HG03520 (cell line): Measurements from ENCODE around the gene USP31.

ENCODE experiments used
- ATAC-seq: cut with Tn5 transposase; IDR thresholded peaks from one replicate; pipeline ENCODE4 v1.9.1; 2021; ENCODE audit warnings: mild to moderate bottlenecking, moderate library complexity; ENCODE audit not compliant: unreplicated experiment

USP31 gene, protein sequence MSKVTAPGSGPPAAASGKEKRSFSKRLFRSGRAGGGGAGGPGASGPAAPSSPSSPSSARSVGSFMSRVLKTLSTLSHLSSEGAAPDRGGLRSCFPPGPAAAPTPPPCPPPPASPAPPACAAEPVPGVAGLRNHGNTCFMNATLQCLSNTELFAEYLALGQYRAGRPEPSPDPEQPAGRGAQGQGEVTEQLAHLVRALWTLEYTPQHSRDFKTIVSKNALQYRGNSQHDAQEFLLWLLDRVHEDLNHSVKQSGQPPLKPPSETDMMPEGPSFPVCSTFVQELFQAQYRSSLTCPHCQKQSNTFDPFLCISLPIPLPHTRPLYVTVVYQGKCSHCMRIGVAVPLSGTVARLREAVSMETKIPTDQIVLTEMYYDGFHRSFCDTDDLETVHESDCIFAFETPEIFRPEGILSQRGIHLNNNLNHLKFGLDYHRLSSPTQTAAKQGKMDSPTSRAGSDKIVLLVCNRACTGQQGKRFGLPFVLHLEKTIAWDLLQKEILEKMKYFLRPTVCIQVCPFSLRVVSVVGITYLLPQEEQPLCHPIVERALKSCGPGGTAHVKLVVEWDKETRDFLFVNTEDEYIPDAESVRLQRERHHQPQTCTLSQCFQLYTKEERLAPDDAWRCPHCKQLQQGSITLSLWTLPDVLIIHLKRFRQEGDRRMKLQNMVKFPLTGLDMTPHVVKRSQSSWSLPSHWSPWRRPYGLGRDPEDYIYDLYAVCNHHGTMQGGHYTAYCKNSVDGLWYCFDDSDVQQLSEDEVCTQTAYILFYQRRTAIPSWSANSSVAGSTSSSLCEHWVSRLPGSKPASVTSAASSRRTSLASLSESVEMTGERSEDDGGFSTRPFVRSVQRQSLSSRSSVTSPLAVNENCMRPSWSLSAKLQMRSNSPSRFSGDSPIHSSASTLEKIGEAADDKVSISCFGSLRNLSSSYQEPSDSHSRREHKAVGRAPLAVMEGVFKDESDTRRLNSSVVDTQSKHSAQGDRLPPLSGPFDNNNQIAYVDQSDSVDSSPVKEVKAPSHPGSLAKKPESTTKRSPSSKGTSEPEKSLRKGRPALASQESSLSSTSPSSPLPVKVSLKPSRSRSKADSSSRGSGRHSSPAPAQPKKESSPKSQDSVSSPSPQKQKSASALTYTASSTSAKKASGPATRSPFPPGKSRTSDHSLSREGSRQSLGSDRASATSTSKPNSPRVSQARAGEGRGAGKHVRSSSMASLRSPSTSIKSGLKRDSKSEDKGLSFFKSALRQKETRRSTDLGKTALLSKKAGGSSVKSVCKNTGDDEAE (N-terminal part only)

DNA sequence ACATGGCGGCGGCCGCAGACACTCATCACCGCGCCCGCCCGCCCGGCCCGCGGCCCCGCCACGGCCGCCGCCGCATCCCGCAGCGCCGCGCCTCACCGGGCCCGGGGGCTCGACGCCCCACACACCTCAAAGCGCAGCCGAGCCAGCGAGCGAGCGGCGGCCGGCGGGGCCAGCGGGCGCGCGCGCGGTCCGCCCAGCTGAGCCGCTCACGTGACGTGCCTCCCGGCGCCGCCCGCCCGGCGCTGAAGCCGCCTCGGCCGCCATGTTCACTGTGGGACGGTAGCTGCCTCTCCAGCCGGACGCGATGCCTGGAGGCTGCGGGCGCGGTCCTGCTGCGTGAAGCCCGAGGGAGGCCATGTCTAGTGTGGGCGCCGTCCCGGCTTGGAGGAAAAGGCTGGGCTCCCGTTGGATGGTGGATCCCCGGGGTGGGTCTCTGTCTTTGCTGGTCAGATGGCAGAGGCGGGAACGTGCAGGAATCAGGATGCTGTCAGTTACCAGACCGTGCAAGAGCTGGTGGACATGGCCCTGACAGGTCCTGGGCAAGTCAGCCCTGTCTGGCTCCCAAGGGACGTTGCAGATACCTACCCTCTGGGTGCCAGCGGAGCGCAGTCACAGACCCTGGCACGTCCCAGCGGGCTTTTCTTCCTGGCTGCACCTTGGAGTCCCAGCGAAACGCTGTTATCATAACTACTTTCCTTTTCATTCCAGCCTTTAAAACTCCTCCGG lies at the start of gene USP31:
TSS of gene USP31 (minus strand) at position 186 of the 726 bp plus-strand sequence. CDS start at position 4, 182 bp downstream.
- peak; percentile 85 for ATAC-seq

DNA sequence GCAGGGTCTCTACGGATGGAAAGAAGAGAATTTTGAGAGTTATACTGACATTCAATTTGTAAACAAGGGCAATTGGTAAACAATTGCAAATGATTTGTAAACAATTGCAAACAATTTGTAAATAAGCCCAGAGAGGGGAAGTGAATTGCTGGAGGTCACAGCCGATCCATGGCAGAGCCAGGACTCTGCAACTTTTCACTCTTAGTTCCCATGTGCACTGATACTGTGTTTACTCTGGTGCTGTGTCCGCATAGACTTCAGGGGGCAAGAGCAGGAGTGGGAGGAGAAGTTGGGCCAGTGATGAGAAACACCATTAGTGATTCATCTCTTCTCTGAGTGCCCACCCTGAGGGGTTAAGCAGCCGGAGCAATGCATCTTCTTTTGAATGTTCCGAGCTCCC lies 47.3 kb upstream of the USP31 start:
- no peak for ATAC-seq

DNA sequence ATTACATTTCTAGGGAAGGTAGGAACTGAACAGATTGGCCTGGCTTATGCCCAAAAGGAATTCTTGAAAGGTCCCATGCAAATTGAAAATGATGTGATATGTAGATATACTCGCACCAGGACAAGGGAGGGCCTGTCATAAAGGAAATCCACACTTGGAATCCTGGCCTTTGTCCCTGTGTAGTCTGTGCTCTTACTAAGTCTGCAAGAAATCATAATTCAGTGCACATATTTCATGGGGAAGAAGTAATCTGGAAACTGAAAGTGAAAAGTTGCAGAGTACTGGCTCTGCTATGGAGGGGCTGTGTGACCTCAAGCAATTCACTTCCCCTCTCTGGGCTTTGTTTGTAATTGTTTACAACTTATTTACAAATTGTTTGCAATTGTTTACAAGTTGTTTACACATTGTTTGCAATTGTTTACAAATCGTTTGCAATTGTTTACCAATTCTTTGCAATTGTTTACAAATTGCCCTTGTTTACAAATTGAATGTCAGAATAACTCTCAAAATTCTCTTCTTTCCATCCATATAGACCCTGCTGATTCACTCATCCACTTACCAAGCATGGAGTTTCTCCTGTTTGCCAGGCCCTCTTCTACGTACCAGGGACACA lies 46.2 kb upstream of the USP31 start:
- no peak for ATAC-seq

DNA sequence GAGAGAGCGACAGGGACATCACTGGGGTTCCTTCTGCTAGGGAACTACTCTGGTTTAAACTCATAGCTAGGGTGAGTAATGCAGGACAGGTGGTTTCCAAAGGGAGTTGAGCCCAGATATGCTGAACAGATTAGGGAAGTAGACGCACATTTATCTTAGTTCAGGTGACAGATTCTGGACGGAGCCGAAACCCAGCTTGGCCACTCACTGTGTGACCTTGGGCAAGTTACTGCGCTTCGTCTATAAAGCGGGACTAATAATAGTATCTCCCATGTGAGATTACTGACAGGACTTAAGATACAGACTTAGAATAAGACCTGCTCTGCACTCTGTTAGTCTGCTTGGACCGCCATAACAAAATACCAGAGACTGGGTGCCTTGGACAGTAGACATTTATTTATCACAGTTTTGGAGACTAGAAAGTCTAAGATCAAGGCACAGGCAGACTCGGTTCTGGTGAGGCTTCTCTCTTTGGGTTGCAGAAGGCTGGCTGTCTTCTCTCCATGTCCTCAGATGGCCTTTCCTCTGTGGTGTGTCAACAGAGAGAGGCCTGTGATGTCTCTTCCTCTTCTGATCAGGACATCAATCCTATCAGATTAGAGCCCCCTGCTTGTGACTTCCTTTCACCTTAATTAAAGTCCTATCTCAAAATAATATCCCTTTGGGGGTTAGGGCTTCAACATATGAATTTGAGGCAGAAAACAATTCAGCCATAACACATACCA lies 45.4 kb upstream of the USP31 start:
- ATAC-seq, result no peak

DNA sequence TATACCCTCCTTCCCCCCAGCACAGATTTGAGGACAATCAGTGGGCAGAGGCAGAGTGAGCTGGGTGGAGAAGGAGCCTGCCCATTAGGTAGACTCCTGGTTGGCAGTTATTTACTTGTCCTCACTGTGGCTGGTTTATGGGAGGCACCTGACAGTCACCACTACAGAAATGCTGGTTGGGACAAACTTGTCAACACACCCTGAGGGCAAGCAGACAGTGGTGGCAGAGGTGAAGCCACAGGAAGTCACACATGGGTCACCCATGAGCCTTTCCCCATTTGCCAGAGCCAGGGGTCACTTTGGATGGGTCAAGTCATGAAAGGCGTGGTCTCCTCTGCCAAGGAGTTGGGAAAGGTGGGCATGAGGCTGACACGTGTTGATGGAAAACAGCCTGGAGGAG lies 39.7 kb upstream of the USP31 start:
- ATAC-seq, result no peak

DNA sequence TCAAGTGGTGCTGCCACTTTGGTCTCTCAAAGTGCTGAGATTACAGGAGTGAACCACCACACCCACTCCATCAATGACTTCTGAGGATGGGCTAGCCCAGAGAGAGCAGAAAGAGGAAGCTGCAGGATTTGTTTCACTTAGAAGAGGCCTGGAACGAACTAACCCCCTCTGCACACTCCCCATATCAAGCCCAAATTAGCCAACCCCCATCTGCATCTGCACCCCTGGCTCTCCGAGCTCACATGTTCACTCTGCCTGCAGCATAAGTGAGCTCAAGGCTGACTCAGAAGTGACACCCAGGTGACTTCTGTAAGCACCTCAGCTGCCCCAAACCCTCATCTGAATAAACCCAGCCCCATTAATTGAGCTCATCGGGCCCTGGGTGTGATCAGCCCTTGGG lies 38.1 kb upstream of the USP31 start:
- ATAC-seq, result no peak

DNA sequence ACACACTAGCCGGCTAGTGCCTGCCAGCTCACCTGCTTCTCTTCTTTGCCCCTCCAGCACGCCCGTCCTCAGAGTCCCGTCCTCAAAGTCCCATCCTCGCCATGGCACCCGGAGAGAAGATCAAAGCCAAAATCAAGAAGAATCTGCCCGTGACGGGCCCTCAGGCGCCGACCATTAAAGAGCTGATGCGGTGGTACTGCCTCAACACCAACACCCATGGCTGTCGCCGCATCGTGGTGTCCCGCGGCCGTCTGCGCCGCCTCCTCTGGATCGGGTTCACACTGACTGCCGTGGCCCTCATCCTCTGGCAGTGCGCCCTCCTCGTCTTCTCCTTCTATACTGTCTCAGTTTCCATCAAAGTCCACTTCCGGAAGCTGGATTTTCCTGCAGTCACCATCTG lies 36.9 kb upstream of the USP31 start:
- ATAC-seq, result no peak

DNA sequence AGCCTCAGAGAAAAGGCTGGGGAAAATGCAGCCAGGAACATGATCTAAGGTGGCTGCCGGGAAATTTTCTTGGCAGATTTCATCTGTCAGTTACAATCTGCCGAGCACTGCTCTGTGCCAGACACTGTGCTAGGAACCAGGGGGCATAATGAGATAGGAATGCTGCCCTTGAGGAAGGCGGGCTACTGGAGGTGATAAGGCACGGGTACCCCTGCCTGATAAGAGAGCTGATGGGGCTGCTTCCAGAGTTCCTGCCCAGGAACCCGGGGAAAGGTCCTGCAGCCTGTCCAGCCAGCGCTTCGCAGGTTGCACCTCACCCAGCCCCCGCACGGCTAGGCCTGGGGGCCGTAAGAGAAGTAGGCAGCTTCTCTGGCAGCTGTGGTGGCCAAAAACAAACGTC lies 36.4 kb upstream of the USP31 start:
- no peak for ATAC-seq

DNA sequence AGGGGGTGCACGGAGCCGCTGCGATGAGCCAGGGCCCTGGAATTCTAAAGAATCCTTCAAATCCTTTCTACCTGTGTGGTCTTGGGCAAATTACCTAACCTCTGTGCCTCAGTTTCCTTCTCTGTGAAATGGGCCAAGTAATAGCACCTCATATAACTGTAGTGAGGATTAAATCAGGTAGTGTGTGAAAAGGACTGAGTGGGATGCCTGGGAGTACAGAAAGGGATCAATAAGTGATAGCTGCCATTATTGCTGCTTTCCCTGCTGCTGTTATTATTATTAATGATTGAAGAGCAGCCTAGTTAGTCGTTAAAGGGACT lies 34.3 kb upstream of the USP31 start:
- no peak for ATAC-seq

DNA sequence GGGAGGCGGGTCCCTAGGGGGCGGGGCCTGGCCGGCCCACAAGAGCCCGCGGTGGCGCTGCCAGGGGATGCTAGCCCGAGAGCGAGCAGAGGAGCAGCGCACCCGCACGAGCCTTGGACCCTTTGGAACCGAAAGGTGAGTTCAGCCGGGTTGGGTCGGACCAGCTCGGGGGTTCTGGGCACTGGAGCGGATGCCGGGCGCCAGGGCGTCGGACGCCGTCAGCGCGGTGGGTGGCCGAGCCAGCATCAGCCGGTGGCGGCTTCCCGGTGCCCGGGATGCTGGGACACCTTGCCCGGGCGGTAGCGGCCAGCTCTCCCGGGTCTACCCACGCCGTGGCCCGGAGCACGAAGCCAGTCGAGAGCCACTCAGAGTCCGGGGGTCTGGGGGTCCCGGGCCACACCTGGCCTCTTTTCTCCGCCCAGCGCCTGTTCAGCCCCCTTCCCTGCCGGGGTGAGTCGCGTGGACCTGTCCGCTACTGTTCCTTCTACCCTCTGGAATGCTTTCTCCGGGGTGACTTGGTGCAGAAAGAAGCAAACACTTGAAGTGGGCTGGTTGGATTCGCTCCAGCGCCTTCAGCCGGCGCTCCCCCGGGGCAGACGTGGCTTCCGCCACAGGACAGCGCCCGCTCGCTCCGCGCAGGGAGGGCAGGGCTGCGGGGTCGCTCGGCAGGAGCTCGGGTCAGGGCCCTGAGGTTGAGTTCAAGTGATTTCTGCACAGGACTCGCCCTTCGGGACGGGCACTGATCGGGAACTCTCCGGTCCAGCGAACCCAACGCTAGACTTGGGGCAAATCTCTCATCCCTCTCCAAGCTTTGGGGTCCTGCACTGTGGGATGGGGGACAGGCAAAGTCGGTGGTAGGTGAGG lies 33.7 kb upstream of the USP31 start, which contains the start of gene SCNN1G:
TSS of gene SCNN1G (plus strand) at position 67 of the 864 bp plus-strand sequence. CDS start 3,527 bp downstream, outside the sequence.
- ATAC-seq, result no peak

DNA sequence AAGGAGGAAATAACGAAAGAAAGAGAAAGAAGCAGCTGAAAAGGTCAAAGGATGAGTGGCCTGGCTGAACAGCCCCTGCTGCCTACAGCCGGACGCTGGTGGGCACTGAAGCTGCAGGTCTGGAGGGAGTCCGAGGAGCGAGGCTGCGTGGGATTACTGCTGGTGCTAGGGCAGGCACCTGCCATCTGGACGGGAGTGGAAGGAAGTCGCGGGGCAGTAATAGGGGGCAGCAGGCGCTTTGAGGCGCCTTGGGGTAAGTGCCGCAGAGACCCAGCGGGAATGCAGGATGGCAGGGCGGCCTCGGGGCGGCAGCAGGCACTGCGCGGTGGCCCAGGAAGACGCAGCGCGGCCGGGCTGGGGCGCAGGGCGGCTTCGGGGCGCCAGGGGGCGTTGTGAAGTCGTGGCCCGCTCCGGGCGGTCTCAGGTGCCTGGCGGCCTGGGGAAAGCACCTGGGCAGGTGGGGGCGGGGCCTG lies 33.0 kb upstream of the USP31 start:
- ATAC-seq, result peak; percentile 82

DNA sequence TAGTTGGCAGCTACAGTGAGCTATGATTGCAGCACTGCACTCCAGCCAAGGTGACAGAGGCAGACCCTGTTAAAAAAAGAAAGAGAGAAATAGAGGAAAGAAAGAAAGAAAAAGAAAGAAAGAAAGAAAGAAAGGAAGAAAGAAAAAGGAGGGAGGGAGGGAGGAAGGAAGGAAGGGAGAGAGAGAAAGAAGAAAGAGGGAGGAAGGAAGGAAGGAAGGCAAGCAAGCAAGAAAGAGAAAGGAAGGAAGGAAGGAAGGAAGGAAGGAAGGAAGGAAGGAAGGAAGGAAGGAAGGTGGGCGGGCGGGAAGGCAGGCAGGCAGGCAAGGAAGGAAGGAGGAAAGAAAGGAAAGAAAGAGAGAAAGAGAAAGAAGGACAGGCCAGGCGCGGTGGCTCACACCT lies 32.3 kb upstream of the USP31 start:
- no peak for ATAC-seq

DNA sequence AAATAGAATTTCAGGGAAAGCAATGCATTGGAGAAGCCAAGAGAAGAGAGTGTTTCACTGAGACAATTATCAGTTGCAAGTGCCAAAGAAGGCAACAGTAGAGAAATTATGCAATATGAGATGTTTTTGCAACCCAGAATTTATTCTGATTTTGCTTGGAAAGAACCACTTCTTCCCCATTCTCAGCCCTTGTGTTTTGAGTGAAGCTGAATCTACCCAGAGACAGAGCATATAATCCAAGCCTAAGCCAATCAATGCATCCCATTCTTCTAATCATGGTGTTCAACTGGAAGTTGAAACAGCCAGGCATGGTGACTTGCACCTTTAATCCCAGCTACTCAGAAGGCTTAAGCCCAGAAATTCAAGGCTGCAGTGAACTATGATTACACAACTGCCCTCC lies 26.4 kb upstream of the USP31 start:
- no peak for ATAC-seq

DNA sequence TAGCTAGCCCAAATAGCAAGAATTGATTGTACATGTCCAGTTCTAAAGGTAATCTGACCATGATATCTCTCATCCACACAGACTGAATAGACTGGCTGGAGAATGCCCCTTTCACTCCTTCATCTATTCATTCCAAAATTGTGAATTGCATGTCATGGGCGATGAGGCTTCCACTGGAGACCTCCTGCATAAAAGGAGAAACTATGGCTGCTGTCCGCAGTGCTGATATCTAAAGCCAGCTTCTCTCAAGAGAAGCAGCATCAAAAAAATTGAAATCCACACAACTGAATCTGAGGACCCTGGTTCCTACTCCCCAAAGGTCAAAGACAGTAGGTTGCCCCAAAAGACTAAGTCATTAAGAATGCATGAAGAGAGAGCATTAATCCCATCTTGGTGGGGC lies 25.4 kb upstream of the USP31 start:
- ATAC-seq, result no peak

DNA sequence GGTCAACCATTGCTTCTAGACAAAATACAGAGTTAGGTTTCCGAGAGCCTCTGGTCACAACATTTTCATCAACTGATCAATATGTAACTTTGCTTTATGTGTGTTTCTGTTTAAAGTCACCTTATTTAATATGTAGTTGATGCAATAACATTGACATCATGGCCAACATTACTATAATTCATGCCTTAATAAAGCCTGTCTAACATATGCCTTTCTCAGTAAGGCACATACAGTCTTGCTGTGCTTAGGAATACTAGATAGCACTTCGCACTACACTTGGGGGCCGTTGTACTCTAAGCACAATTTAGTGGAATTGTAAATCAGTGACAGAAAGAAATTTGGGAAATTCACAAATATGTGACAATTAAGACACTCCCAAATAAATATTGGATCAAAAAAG lies 23.7 kb upstream of the USP31 start:
- no peak for ATAC-seq

DNA sequence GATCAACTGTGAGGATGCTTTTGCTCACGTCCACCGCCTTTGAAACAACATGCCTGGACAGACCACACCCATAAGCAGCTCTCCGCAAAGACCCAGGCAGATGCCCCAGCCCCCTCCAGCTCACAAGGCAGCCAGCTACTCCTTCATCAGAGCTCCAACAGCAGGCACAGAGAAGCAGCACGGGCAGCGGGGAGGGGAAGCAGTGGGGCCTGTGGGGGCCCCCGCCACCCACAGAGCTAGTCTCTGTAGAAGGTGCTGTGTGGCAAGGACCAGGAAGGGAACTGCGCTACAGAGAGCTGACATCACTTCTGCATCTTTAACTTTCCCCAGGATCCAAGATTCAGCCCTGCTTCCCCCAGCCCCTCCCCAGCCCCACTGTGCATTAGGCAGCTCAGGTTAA lies 23.3 kb upstream of the USP31 start:
- no peak for ATAC-seq

DNA sequence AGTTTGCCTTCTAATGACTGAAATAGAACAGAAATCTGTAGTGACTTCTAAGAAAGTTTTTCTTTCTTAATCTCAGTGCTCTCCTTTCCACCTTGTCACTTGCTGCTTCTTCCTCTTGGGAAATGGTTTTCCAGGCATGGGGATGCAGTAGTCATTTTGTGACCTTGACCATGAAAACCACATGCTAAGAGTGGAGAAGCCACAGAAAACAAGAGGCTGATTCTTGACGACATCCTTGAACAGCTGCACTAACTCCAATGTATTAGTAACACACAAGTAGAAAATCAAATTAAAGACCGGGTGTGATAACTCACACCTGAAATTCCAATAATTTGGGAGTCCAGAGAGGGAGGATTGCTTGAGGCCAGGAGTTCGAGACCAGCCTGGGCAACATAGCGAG lies 15.5 kb upstream of the USP31 start:
- no peak for ATAC-seq

DNA sequence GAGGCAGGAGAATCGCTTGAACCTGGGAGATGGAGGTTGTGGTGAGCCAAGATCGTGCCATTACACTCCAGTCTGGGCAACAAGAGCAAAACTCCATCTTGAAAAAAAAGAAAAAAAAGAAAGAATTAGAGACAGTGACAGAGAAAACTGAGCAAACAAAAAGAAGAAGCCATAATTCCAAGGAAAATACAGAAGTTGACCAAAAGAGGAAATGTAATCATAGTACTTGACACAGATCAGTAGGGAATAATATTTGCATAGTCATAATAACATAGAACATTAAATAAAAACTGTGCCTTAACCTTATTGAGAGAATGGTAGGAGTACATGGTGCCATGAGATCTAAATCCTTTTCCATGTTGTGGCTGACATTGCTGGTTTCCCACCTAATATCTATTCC lies 14.7 kb upstream of the USP31 start:
- ATAC-seq, result no peak
